Measurements from ENCODE around the gene DDAH1. TPM values are rescaled to one million over a fixed set of nuclear protein-coding genes. Genes with fewer than 3 reads are reported as not detected.

The DDAH1 gene
- total RNA-seq, 1 donor from 2014 or later = 0.07 TPM

- peaks cover 20% of the 10 kb centered on the region for H3K4me1 Mint-ChIP-seq
- no peak for TF ChIP-seq CTCF (IDR thresholded peaks at IDR 0.05)
- no peak for ATAC-seq (ENCODE audit: low read depth)
- POLR2A ChIA-PET = no interaction called here
- peak overlapping the region; percentile 54 for H3K27ac Mint-ChIP-seq
- no peaks in the 10 kb centered on the region for H3K27me3 Mint-ChIP-seq
- intact Hi-C loops (cut with micrococcal nuclease) = no loop called here
- peaks cover 7% of the 10 kb centered on the region for H3K36me3 Mint-ChIP-seq (ENCODE audit: low read depth)
- no peak for DNase-seq
- CTCF ChIA-PET = no interaction called here
- H3K4me3 Mint-ChIP-seq = no peak overlapping the region
- H3K9me3 Mint-ChIP-seq = no peaks in the 10 kb centered on the region
Observed at GRCh38 chr1:85289207-85289847, 175.6 kb downstream of the DDAH1 start.

- ATAC-seq (ENCODE audit: low read depth) = no peak
- ChIA-PET CTCF (no interaction called here), POLR2A (interaction anchor here (0.6 to 2.3 kb wide), 2 partner anchors 8 to 12 kb away, joined by 5 to 11 read pairs; partner anchors contain the start of gene BCL10)
- DNase-seq = no peak
- Mint-ChIP-seq H3K27me3 (no peaks in the 10 kb centered on the region), H3K4me1 (peaks cover 6% of the 10 kb centered on the region), H3K36me3 (ENCODE audit: low read depth) (peaks cover 15% of the 10 kb centered on the region), H3K9me3 (no peaks in the 10 kb centered on the region), H3K27ac (no peak overlapping the region), H3K4me3 (no peak overlapping the region)
- TF ChIP-seq CTCF (IDR thresholded peaks at IDR 0.05) = no peak
- intact Hi-C loops (cut with micrococcal nuclease) = no loop called here
Observed at GRCh38 chr1:85284202-85284601, 180.8 kb downstream of the DDAH1 start.

- POLR2A ChIA-PET = interaction anchor here (2.3 kb wide), 1 partner anchor 7 kb away, joined by 11 read pairs; the partner anchor contains the start of gene BCL10
- peaks cover 11% of the 10 kb centered on the region for H3K4me1 Mint-ChIP-seq
- no peaks in the 10 kb centered on the region for H3K9me3 Mint-ChIP-seq
- TF ChIP-seq CTCF (IDR thresholded peaks at IDR 0.05) = no peak
- H3K27me3 Mint-ChIP-seq = no peaks in the 10 kb centered on the region
- no peak overlapping the region for H3K4me3 Mint-ChIP-seq
- H3K27ac Mint-ChIP-seq = no peak overlapping the region
- no peak for DNase-seq
- CTCF ChIA-PET = no interaction called here
- ATAC-seq (ENCODE audit: low read depth) = no peak
- intact Hi-C loops (cut with micrococcal nuclease) = no loop called here
- H3K36me3 Mint-ChIP-seq (ENCODE audit: low read depth) = peaks cover 15% of the 10 kb centered on the region
Observed at GRCh38 chr1:85283475-85284199, 181.3 kb downstream of the DDAH1 start.

DNA sequence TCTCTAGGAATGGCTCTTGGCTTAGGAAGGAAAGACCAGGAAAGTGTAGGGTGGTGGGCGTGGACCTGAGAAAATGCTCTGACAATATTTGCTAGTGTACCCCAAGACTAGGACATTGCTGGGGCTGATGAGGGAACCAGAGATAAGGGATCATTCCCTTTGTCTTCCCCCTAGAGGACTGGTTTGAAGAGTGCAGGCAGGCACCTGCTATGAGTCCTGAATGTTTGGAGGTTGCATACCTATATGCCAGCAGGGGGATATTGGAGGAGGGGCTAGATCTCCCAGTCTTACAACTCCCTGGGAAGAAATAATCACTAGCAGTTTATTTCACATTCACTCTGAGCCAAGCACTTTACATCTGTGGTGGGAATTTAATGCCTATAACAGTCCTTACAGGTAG lies 182.5 kb downstream of the DDAH1 start:
- Mint-ChIP-seq H3K9me3 (no peaks in the 10 kb centered on the region), H3K4me1 (peaks cover 13% of the 10 kb centered on the region), H3K4me3 (no peak overlapping the region), H3K27ac (no peak overlapping the region), H3K36me3 (ENCODE audit: low read depth) (peaks cover 15% of the 10 kb centered on the region), H3K27me3 (no peaks in the 10 kb centered on the region)
- ATAC-seq (ENCODE audit: low read depth) (no peak), DNase-seq (no peak)
- ChIA-PET CTCF (no interaction called here), POLR2A (no interaction called here)
- intact Hi-C loops (cut with micrococcal nuclease) = no loop called here
- no peak for TF ChIP-seq CTCF (IDR thresholded peaks at IDR 0.05)

- Mint-ChIP-seq H3K4me3 (no peak overlapping the region), H3K9me3 (no peaks in the 10 kb centered on the region), H3K27ac (no peak overlapping the region), H3K36me3 (ENCODE audit: low read depth) (peaks cover 13% of the 10 kb centered on the region), H3K27me3 (no peaks in the 10 kb centered on the region), H3K4me1 (peaks cover 22% of the 10 kb centered on the region)
- no peak for ATAC-seq (ENCODE audit: low read depth)
- TF ChIP-seq CTCF (IDR thresholded peaks at IDR 0.05) = no peak
- CTCF ChIA-PET = no interaction called here
- intact Hi-C loops (cut with micrococcal nuclease) = no loop called here
- POLR2A ChIA-PET = no interaction called here
- no peak for DNase-seq
Observed at GRCh38 chr1:85280636-85281035, 184.3 kb downstream of the DDAH1 start.

All from activated B cell treated with CpG ODN at 0.5 μM for 24 hours (primary cell).